Esophagus squamous epithelium (tissue), 4 donors: ENCODE results near the gene DDIT4.

Experiments used
- POLR2A ChIP-seq, 4 donors: fragments of 450-650 bp; IDR thresholded peaks; one replicate each; pipeline ENCODE4 v1.6.1; 2017; ENCODE audit warnings: antibody characterized with exemption in 4 of 4, mild to moderate bottlenecking in 4 of 4, moderate library complexity in 3 of 4
- TF ChIP-seq, protein P1 (sequence below), 6 experiments: fragments of 450-650 bp in 4 of 6; fragments of 200-600 bp in 2 of 6; sonication (generic) in 2 of 6; IDR thresholded peaks; one replicate each; pipeline ENCODE4 v1.5.1; 2016 to 2019; ENCODE audit warnings: antibody characterized with exemption in 6 of 6, mild to moderate bottlenecking in 4 of 6, moderate library complexity in 4 of 6

DNA sequence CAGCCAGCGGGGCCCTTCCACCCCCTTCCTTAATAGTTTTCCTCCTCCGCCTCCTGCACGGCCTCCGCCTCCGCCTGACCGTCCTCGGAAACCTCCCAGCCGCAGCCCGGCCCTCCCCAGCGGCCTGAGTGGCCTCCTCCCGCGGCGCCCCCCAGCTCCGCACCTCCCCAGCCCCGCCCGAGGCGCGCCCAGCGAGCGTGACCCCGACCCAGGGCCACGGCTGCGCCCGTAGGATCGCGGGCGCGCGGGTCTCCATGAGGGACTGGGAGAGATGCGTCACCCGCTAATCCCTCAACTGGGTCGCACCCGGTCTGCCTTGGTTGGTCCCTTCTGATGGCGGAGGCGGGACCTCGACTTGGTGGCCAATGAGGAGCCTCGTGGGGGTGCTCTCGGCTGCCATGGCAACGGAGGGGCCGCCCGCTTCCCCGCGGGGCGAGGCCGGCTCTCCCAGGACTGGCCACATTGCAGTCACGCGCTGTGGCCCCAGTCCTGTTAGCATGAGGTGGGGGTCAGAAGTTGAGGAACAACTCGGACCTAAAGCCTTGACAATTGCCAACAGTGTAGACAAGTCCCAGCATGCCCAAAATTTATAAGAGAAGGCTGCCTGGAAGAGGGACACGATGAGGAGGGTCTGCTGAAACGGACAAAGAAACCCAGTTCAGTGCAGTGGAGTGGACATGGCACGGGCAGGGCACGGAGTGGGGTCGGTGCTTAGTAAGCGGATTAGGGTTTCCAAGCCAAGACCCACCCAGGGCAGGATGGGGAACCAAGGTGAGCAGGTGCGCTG lies 24.3 kb downstream of the DDIT4 start:
- TF ChIP-seq, protein P1, sequence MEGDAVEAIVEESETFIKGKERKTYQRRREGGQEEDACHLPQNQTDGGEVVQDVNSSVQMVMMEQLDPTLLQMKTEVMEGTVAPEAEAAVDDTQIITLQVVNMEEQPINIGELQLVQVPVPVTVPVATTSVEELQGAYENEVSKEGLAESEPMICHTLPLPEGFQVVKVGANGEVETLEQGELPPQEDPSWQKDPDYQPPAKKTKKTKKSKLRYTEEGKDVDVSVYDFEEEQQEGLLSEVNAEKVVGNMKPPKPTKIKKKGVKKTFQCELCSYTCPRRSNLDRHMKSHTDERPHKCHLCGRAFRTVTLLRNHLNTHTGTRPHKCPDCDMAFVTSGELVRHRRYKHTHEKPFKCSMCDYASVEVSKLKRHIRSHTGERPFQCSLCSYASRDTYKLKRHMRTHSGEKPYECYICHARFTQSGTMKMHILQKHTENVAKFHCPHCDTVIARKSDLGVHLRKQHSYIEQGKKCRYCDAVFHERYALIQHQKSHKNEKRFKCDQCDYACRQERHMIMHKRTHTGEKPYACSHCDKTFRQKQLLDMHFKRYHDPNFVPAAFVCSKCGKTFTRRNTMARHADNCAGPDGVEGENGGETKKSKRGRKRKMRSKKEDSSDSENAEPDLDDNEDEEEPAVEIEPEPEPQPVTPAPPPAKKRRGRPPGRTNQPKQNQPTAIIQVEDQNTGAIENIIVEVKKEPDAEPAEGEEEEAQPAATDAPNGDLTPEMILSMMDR (IDR thresholded peaks at IDR 0.05): peak in 1 of 6 experiments; percentile 10
- TF ChIP-seq POLR2A (IDR thresholded peaks at IDR 0.05): peak in 3 of 4 donors; percentile 21 to 96 (median 77)
